HEK293 (cell line): ENCODE measurements around the gene CFI.
A peak's percentile ranks its signal among the peaks of the same experiment; 100 is the strongest.

Experiments
- CTCF ChIA-PET: fragments of 350-600 bp; formaldehyde crosslinking; extraction: SDS; loops from one replicate; lab custom pipeline; 2021; ENCODE audit warnings: antibody characterized with exemption; lab: Yijun Ruan, JAX
- POLR2A ChIA-PET: fragments of 300-600 bp; formaldehyde crosslinking; extraction: SDS; loops from one replicate; lab custom pipeline; 2020; ENCODE audit warnings: antibody characterized with exemption, inconsistent platforms; lab: Yijun Ruan, JAX
- H3K27ac ChIP-seq: fragments of 200-500 bp; sonication (Bioruptor generic); 2 replicates; pipeline ENCODE4 v1.5.1; 2014; ENCODE audit warnings: low read depth, low read length, control low read depth, inconsistent platforms; ENCODE audit errors: extremely low read depth
- H3K36me3 ChIP-seq, 2 experiments: fragments of 200-500 bp in 1 of 2; sonication (Bioruptor generic) in 1 of 2; 1 replicate in 1 of 2; 2 replicates in 1 of 2; pipeline ENCODE4 v1.5.1; 2014 to 2017; ENCODE audit warnings: inconsistent platforms in 2 of 2, low read length in 2 of 2; ENCODE audit not compliant: control insufficient read depth in 2 of 2, insufficient read depth in 1 of 2
- H3K4me1 ChIP-seq: fragments of 200-500 bp; sonication (Bioruptor generic); 2 replicates; pipeline ENCODE4 v1.5.1; 2014; ENCODE audit warnings: mild to moderate bottlenecking, low read length, inconsistent platforms; ENCODE audit not compliant: control insufficient read depth, insufficient read depth
- H3K4me3 ChIP-seq: 2 replicates; pipeline ENCODE4 v1.5.1; 2011; ENCODE audit warnings: low read depth, mild to moderate bottlenecking, control low read depth, low read length, moderate library complexity
- H3K9me3 ChIP-seq: fragments of 200-500 bp; sonication (Bioruptor generic); 2 replicates; pipeline ENCODE4 v1.5.1; 2014; ENCODE audit warnings: low read depth, low read length, inconsistent platforms; ENCODE audit not compliant: control insufficient read depth, insufficient read depth
- GLIS1 ChIP-seq: fragments of 450-650 bp; formaldehyde crosslinking; IDR thresholded peaks from 2 replicates; pipeline ENCODE4 v1.5.1; 2016; ENCODE audit warnings: missing biosample characterization, missing genetic modification characterization
- SALL2 ChIP-seq: fragments of 450-650 bp; formaldehyde crosslinking; IDR thresholded peaks from 2 replicates; pipeline ENCODE4 v1.5.0; 2017; ENCODE audit warnings: missing biosample characterization, mild to moderate bottlenecking, missing genetic modification characterization, borderline replicate concordance
- SCRT2 ChIP-seq: fragments of 450-650 bp; formaldehyde crosslinking; IDR thresholded peaks from 2 replicates; pipeline ENCODE4 v1.5.1; 2016; ENCODE audit warnings: missing biosample characterization, missing genetic modification characterization
- WT1 ChIP-seq: fragments of 450-650 bp; formaldehyde crosslinking; IDR thresholded peaks from 2 replicates; pipeline ENCODE4 v1.5.1; 2016; ENCODE audit warnings: missing biosample characterization, missing genetic modification characterization
- ZFHX2 ChIP-seq: fragments of 450-650 bp; formaldehyde crosslinking; conservative IDR thresholded peaks from 2 replicates; pipeline ENCODE4 v1.5.1; 2016; ENCODE audit warnings: missing biosample characterization, missing genetic modification characterization
- ZNF138 ChIP-seq: fragments of 450-650 bp; formaldehyde crosslinking; IDR thresholded peaks from 2 replicates; pipeline ENCODE4 v1.5.1; 2016; ENCODE audit warnings: missing biosample characterization, missing genetic modification characterization, borderline replicate concordance
- ZNF157 ChIP-seq: fragments of 450-650 bp; formaldehyde crosslinking; IDR thresholded peaks from 2 replicates; pipeline ENCODE4 v1.5.1; 2016; ENCODE audit warnings: missing biosample characterization, missing genetic modification characterization
- ZNF169 ChIP-seq: fragments of 450-650 bp; formaldehyde crosslinking; IDR thresholded peaks from 2 replicates; pipeline ENCODE4 v1.5.1; 2016; ENCODE audit warnings: missing biosample characterization, missing genetic modification characterization
- ZNF48 ChIP-seq: fragments of 450-650 bp; formaldehyde crosslinking; IDR thresholded peaks from 2 replicates; pipeline ENCODE4 v1.5.1; 2016; ENCODE audit warnings: missing biosample characterization, missing genetic modification characterization
- ZNF558 ChIP-seq: fragments of 450-650 bp; formaldehyde crosslinking; IDR thresholded peaks from 2 replicates; pipeline ENCODE4 v1.5.1; 2016; ENCODE audit warnings: missing biosample characterization, missing genetic modification characterization
- ZNF654 ChIP-seq: fragments of 450-650 bp; formaldehyde crosslinking; IDR thresholded peaks from 2 replicates; pipeline ENCODE4 v1.5.1; 2016; ENCODE audit warnings: low read depth, missing biosample characterization, missing genetic modification characterization
- ZNF777 ChIP-seq: fragments of 450-650 bp; formaldehyde crosslinking; IDR thresholded peaks from 2 replicates; pipeline ENCODE4 v1.5.1; 2017; ENCODE audit warnings: missing biosample characterization, missing genetic modification characterization, borderline replicate concordance
- ZNF830 ChIP-seq: fragments of 450-650 bp; IDR thresholded peaks from 2 replicates; pipeline ENCODE4 v1.5.0; 2018; ENCODE audit warnings: missing biosample characterization, missing genetic modification characterization, low read depth, mild to moderate bottlenecking, moderate library complexity
- TF ChIP-seq, protein P1 (sequence below): fragments of 450-650 bp; formaldehyde crosslinking; IDR thresholded peaks from 2 replicates; pipeline ENCODE4 v1.5.1; 2016; ENCODE audit warnings: missing biosample characterization, missing genetic modification characterization
- TF ChIP-seq, protein P2 (sequence below): fragments of 450-650 bp; formaldehyde crosslinking; IDR thresholded peaks from 2 replicates; pipeline ENCODE4 v1.5.1; 2017; ENCODE audit warnings: missing biosample characterization, mild to moderate bottlenecking, missing genetic modification characterization, moderate library complexity
- TF ChIP-seq, protein P3 (sequence below): fragments of 450-650 bp; formaldehyde crosslinking; IDR thresholded peaks from 2 replicates; pipeline ENCODE4 v1.5.1; 2016; ENCODE audit warnings: missing biosample characterization, missing genetic modification characterization
- TF ChIP-seq, protein P4 (sequence below): fragments of 450-650 bp; formaldehyde crosslinking; IDR thresholded peaks from 2 replicates; pipeline ENCODE4 v1.5.1; 2016; ENCODE audit warnings: missing biosample characterization, missing genetic modification characterization

The CFI gene

DNA sequence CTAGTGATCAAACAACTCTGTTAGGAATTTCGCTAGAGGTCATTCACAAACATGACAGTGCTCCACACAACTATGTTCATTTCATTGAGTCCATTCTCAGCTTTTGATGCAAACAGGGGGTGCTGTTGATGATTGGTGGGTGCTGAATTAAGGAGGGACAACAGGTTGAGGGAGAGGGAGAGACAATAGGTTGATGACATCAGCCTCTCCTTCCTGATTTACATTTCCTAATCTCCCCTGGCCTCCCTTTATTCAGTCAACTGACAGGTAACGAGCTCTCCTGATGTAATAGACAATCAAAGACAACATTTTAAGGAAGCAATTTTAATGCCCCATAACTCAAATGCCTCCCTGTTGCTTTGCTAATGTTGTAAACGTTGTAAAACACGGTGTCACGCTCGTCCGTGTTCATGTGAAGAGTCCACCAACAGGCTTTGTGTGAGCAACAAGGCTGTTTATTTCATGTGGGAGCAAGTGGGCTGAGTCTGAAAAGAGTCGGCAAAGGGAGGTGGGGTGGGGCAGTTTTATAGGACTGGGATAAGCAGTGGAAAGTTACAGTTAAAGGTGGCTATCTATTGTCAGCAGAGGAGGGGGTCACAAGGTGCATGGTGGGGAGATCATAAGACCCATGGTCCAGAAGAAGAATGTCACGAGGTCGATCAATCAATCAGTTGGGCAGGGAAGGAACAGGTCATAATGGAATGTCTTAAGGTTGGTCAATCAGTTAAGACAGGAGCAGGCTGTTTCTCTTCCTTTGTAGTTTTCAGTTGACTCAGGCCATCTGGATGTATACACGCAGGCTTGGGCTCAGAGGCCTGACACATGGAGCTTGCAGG is 9.0 kb upstream of the CFI start (continued):
- TF ChIP-seq, protein P1, sequence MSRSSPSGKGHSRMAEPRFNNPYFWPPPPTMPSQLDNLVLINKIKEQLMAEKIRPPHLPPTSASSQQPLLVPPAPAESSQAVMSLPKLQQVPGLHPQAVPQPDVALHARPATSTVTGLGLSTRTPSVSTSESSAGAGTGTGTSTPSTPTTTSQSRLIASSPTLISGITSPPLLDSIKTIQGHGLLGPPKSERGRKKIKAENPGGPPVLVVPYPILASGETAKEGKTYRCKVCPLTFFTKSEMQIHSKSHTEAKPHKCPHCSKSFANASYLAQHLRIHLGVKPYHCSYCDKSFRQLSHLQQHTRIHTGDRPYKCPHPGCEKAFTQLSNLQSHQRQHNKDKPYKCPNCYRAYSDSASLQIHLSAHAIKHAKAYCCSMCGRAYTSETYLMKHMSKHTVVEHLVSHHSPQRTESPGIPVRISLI (tag by site-specific recombination): no peak
- TF ChIP-seq SCRT2 (tag by site-specific recombination) (peak; percentile 68), ZNF830 (no peak), ZNF48 (tag by site-specific recombination) (no peak), ZFHX2 (peak; percentile 43), WT1 (tag by site-specific recombination) (peak; percentile 40; the same call in 1 of the 2 replicates)
- TF ChIP-seq, protein P2, sequence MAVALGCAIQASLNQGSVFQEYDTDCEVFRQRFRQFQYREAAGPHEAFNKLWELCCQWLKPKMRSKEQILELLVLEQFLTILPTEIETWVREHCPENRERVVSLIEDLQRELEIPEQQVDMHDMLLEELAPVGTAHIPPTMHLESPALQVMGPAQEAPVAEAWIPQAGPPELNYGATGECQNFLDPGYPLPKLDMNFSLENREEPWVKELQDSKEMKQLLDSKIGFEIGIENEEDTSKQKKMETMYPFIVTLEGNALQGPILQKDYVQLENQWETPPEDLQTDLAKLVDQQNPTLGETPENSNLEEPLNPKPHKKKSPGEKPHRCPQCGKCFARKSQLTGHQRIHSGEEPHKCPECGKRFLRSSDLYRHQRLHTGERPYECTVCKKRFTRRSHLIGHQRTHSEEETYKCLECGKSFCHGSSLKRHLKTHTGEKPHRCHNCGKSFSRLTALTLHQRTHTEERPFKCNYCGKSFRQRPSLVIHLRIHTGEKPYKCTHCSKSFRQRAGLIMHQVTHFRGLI: no peak

DNA sequence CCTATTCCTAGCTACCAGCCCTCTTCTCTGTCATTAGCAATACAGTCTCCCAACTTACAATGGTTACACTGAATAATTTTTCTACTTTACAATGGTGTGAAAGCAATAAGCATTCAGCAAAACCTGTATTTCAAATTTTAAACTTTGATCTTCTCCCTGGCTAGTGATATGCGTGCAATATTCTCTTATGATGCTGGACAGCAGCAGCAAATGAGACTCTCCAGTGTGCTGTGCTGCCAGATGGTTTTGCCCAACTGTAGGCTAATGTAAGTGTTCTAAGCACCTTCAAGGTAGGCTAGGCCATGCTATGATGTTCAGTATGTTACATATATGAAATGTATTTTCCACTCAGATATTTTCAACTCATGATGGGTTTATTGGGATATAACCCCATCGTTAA is 7.9 kb upstream of the CFI start:
- H3K4me1 ChIP-seq: no peaks in the 10 kb centered on the region
- TF ChIP-seq, protein P3, sequence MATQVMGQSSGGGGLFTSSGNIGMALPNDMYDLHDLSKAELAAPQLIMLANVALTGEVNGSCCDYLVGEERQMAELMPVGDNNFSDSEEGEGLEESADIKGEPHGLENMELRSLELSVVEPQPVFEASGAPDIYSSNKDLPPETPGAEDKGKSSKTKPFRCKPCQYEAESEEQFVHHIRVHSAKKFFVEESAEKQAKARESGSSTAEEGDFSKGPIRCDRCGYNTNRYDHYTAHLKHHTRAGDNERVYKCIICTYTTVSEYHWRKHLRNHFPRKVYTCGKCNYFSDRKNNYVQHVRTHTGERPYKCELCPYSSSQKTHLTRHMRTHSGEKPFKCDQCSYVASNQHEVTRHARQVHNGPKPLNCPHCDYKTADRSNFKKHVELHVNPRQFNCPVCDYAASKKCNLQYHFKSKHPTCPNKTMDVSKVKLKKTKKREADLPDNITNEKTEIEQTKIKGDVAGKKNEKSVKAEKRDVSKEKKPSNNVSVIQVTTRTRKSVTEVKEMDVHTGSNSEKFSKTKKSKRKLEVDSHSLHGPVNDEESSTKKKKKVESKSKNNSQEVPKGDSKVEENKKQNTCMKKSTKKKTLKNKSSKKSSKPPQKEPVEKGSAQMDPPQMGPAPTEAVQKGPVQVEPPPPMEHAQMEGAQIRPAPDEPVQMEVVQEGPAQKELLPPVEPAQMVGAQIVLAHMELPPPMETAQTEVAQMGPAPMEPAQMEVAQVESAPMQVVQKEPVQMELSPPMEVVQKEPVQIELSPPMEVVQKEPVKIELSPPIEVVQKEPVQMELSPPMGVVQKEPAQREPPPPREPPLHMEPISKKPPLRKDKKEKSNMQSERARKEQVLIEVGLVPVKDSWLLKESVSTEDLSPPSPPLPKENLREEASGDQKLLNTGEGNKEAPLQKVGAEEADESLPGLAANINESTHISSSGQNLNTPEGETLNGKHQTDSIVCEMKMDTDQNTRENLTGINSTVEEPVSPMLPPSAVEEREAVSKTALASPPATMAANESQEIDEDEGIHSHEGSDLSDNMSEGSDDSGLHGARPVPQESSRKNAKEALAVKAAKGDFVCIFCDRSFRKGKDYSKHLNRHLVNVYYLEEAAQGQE (tag by site-specific recombination): peak; percentile 56; the same call in 1 of the 2 replicates
- TF ChIP-seq GLIS1: no peak
- no peaks in the 10 kb centered on the region for H3K36me3 ChIP-seq
- H3K4me3 ChIP-seq: no peak overlapping the region
- POLR2A ChIA-PET: no interaction called here
- H3K27ac ChIP-seq: no peak overlapping the region
- no peaks in the 10 kb centered on the region for H3K9me3 ChIP-seq
- CTCF ChIA-PET: interaction anchor here (0.7 kb wide), 1 partner anchor 286 kb away, joined by 7 read pairs; no protein-coding TSS in a partner anchor

DNA sequence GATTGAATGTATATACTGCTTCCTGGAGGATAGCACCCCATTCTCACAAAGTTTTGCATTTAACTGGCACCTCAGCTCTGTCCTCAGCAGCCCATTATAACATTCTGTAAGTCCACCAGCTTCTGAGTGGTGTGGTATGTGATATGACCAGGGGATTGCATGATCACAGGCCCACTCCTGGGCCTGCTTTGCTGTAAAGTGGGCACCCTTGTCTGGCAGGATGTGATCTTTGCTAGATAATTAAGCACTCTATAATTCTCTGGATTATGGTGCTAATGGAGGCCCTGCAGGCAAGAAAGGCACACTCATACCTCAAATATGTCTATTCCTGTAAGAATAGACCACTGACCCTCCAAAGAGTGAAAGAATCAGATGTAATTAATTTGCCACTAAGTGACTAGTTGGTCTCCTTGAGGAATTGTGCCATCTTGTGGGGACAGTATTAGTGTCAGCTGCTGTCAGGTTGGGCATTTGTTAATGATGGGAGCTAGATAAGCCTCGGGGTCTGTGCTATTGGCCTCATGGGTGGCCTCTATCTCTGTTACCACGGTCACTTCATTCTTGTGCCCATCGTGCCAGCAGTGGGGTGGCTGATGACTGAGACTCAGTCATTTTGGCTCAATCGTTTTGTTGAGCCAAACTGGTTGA is 2.2 kb upstream of the CFI start:
- ChIA-PET CTCF (interaction anchor here (0.5 to 1.7 kb wide), 8 partner anchors 18 to 381 kb away, joined by 3 to 9 read pairs (median 4); no protein-coding TSS in a partner anchor), POLR2A (no interaction called here)
- peak; percentile 76 for TF ChIP-seq ZNF654 (tag by site-specific recombination)
- TF ChIP-seq, protein P2: 0 out of 2 replicates have a peak, but pooled peaks have one; percentile 47
- no peak for TF ChIP-seq ZNF558 (tag by site-specific recombination)
- no peak for TF ChIP-seq ZNF157
- TF ChIP-seq SALL2 (tag by site-specific recombination): no peak
- no peak for TF ChIP-seq ZNF169 (tag by site-specific recombination)
- TF ChIP-seq, protein P4, sequence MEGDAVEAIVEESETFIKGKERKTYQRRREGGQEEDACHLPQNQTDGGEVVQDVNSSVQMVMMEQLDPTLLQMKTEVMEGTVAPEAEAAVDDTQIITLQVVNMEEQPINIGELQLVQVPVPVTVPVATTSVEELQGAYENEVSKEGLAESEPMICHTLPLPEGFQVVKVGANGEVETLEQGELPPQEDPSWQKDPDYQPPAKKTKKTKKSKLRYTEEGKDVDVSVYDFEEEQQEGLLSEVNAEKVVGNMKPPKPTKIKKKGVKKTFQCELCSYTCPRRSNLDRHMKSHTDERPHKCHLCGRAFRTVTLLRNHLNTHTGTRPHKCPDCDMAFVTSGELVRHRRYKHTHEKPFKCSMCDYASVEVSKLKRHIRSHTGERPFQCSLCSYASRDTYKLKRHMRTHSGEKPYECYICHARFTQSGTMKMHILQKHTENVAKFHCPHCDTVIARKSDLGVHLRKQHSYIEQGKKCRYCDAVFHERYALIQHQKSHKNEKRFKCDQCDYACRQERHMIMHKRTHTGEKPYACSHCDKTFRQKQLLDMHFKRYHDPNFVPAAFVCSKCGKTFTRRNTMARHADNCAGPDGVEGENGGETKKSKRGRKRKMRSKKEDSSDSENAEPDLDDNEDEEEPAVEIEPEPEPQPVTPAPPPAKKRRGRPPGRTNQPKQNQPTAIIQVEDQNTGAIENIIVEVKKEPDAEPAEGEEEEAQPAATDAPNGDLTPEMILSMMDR (tag by site-specific recombination): peak; percentile 31; the same call in 1 of the 2 replicates
- no peak for TF ChIP-seq ZNF777 (tag by site-specific recombination)
- TF ChIP-seq, protein P3 (tag by site-specific recombination): no peak
- TF ChIP-seq ZNF138: no peak

More for the DNA sequence above, 2.2 kb upstream of the CFI start:
- no peaks in the 10 kb centered on the region for H3K4me1 ChIP-seq
- no peaks in the 10 kb centered on the region for H3K9me3 ChIP-seq
- H3K27ac ChIP-seq: no peak overlapping the region
- H3K36me3 ChIP-seq: no peaks in the 10 kb centered on the region
- no peak overlapping the region for H3K4me3 ChIP-seq
